Measurements from ENCODE around the gene FOXP1. TPM values are rescaled to one million over a fixed set of nuclear protein-coding genes. Genes with fewer than 3 reads are reported as not detected.

Gene FOXP1
- total RNA-seq, 2 experiments from 2014 or later = 178 TPM

- no peak for ATAC-seq (ENCODE audit: low read depth)
These were observed 15.3 kb downstream of the FOXP1 start for GRCh38 chr3:71568207-71568606.

GRCh38 chr3:71566776-71567175, 16.8 kb downstream of the FOXP1 start:
- ATAC-seq (ENCODE audit: low read depth) (no peak), DNase-seq (no peak)
- Mint-ChIP-seq H3K27me3 (no peaks in the 10 kb centered on the region), H3K27ac (no peak overlapping the region), H3K9me3 (no peaks in the 10 kb centered on the region), H3K4me3 (no peak overlapping the region), H3K36me3 (peaks cover 44% of the 10 kb centered on the region), H3K4me1 (peaks cover 20% of the 10 kb centered on the region)
- POLR2A ChIA-PET = no interaction called here

More at GRCh38 chr3:71568207-71568606, 15.3 kb downstream of the FOXP1 start:
- Mint-ChIP-seq H3K27ac (no peak overlapping the region), H3K4me1 (peaks cover 16% of the 10 kb centered on the region), H3K4me3 (no peak overlapping the region), H3K9me3 (no peaks in the 10 kb centered on the region), H3K27me3 (no peaks in the 10 kb centered on the region), H3K36me3 (peaks cover 37% of the 10 kb centered on the region)
- POLR2A ChIA-PET = interaction anchor here (0.7 kb wide), 1 partner anchor 140 kb away, joined by 3 read pairs; no protein-coding TSS in a partner anchor
- no peak for DNase-seq

DNA sequence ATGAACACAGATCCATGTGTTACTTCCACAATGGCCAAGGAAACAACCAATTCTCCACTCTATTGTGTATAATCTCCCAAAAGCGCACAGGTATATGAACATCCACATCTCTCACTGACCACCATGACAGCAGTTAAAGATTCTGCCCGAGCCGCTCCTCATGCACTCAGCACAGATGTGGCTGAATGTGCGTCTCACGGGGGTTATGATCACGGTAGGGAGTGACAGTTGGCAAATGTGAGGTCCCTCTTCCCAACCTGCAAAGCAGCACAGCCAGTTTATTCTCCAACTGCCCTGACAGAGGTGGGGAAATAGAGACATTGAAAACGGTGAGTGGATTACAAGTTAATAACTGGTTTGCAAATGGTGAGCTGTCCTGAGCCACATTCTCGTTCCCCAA, 17.6 kb downstream of the FOXP1 start:
- Mint-ChIP-seq H3K27me3 (no peaks in the 10 kb centered on the region), H3K4me3 (no peak overlapping the region), H3K36me3 (peaks cover 47% of the 10 kb centered on the region), H3K4me1 (peaks cover 23% of the 10 kb centered on the region), H3K27ac (no peak overlapping the region), H3K9me3 (no peaks in the 10 kb centered on the region)
- POLR2A ChIA-PET = no interaction called here
- no peak for DNase-seq
- no peak for ATAC-seq (ENCODE audit: low read depth)

GRCh38 chr3:71565316-71565715, 18.2 kb downstream of the FOXP1 start:
- Mint-ChIP-seq H3K9me3 (no peaks in the 10 kb centered on the region), H3K4me3 (no peak overlapping the region), H3K36me3 (peaks cover 49% of the 10 kb centered on the region), H3K27ac (no peak overlapping the region), H3K4me1 (peaks cover 23% of the 10 kb centered on the region), H3K27me3 (no peaks in the 10 kb centered on the region)
- no peak for ATAC-seq (ENCODE audit: low read depth)
- no peak for DNase-seq
- POLR2A ChIA-PET = no interaction called here

DNA sequence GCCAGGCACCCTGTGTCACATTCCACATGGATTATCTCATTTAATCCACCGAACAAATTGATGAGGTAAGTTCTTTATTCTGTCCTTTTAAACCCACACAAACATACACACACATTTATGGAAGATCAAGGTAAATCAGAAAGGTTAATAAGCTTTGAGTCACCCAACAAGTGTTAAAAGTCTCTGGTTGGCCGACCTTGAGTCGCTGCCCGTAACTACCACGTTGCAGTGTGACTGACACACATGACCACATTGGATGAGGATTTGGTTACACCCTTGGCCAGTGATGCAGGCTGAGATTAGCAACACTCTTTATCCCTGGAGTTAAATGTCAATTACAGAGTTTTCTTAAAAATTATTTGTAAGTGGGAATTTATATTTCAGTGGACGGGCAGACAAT, 19.2 kb downstream of the FOXP1 start:
- Mint-ChIP-seq H3K4me3 (no peak overlapping the region), H3K27ac (no peak overlapping the region), H3K27me3 (no peaks in the 10 kb centered on the region), H3K4me1 (peaks cover 23% of the 10 kb centered on the region), H3K36me3 (peaks cover 57% of the 10 kb centered on the region), H3K9me3 (peaks cover 2% of the 10 kb centered on the region)
- ATAC-seq (ENCODE audit: low read depth) (no peak), DNase-seq (no peak)
- POLR2A ChIA-PET = interaction anchor here (0.7 kb wide), 1 partner anchor 88 kb away, joined by 4 read pairs; no protein-coding TSS in a partner anchor

GRCh38 chr3:71563827-71564226, 19.7 kb downstream of the FOXP1 start:
- DNase-seq (no peak), ATAC-seq (ENCODE audit: low read depth) (no peak)
- peaks cover 2% of the 10 kb centered on the region for H3K9me3 Mint-ChIP-seq
- POLR2A ChIA-PET = interaction anchor here (0.7 kb wide), 1 partner anchor 88 kb away, joined by 4 read pairs; no protein-coding TSS in a partner anchor
- H3K27ac Mint-ChIP-seq = no peak overlapping the region
- peaks cover 23% of the 10 kb centered on the region for H3K4me1 Mint-ChIP-seq
- no peak overlapping the region for H3K4me3 Mint-ChIP-seq
- no peaks in the 10 kb centered on the region for H3K27me3 Mint-ChIP-seq
- peaks cover 55% of the 10 kb centered on the region for H3K36me3 Mint-ChIP-seq

DNA sequence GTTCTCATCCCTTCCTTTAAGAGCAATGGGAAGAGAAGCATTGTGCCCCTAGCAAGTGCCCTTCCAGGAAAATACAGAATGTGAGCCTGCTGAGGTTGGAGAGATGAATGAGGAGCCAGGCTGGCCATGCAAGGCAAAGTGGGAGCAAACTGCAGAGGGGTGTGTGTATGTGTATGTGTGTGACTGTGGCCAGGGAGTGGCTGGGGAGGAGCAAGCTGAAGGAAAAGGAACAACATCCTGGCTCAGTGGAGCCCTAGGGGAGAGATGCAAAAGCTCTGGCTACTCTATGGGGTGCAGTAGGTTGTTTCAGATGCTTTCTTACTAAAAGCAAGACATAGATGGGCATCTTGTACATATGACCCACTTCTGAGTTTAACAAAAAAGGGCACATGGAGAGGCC, 20.6 kb downstream of the FOXP1 start:
- DNase-seq = no peak
- no peak overlapping the region for H3K4me3 Mint-ChIP-seq
- POLR2A ChIA-PET = no interaction called here
- peaks cover 4% of the 10 kb centered on the region for H3K9me3 Mint-ChIP-seq
- no peaks in the 10 kb centered on the region for H3K27me3 Mint-ChIP-seq
- peaks cover 19% of the 10 kb centered on the region for H3K4me1 Mint-ChIP-seq
- peaks cover 55% of the 10 kb centered on the region for H3K36me3 Mint-ChIP-seq
- no peak for ATAC-seq (ENCODE audit: low read depth)
- H3K27ac Mint-ChIP-seq = no peak overlapping the region

GRCh38 chr3:71560665-71561064, 22.9 kb downstream of the FOXP1 start:
- DNase-seq (no peak), ATAC-seq (ENCODE audit: low read depth) (no peak)
- H3K27me3 Mint-ChIP-seq = no peaks in the 10 kb centered on the region
- no peak overlapping the region for H3K27ac Mint-ChIP-seq
- H3K36me3 Mint-ChIP-seq = peaks cover 40% of the 10 kb centered on the region
- H3K4me3 Mint-ChIP-seq = no peak overlapping the region
- peaks cover 16% of the 10 kb centered on the region for H3K4me1 Mint-ChIP-seq
- H3K9me3 Mint-ChIP-seq = peaks cover 4% of the 10 kb centered on the region
- POLR2A ChIA-PET = no interaction called here

GRCh38 chr3:71559578-71560162, 23.9 kb downstream of the FOXP1 start:
- no peak for DNase-seq
- no peaks in the 10 kb centered on the region for H3K27me3 Mint-ChIP-seq
- peaks cover 4% of the 10 kb centered on the region for H3K9me3 Mint-ChIP-seq
- ATAC-seq (ENCODE audit: low read depth) = no peak
- H3K36me3 Mint-ChIP-seq = peaks cover 31% of the 10 kb centered on the region
- no peak overlapping the region for H3K27ac Mint-ChIP-seq
- POLR2A ChIA-PET = no interaction called here
- no peak overlapping the region for H3K4me3 Mint-ChIP-seq
- H3K4me1 Mint-ChIP-seq = peaks cover 16% of the 10 kb centered on the region

GRCh38 chr3:71559021-71559420, 24.5 kb downstream of the FOXP1 start:
- Mint-ChIP-seq H3K9me3 (peaks cover 4% of the 10 kb centered on the region), H3K36me3 (peaks cover 26% of the 10 kb centered on the region), H3K27me3 (no peaks in the 10 kb centered on the region), H3K27ac (no peak overlapping the region), H3K4me3 (no peak overlapping the region), H3K4me1 (peaks cover 14% of the 10 kb centered on the region)
- DNase-seq (no peak), ATAC-seq (ENCODE audit: low read depth) (no peak)
- POLR2A ChIA-PET = no interaction called here

GRCh38 chr3:71554649-71555048, 28.9 kb downstream of the FOXP1 start:
- H3K4me3 Mint-ChIP-seq = no peak overlapping the region
- POLR2A ChIA-PET = no interaction called here
- no peaks in the 10 kb centered on the region for H3K27me3 Mint-ChIP-seq
- no peaks in the 10 kb centered on the region for H3K4me1 Mint-ChIP-seq
- H3K36me3 Mint-ChIP-seq = peaks cover 7% of the 10 kb centered on the region
- H3K9me3 Mint-ChIP-seq = peaks cover 2% of the 10 kb centered on the region
- DNase-seq (no peak), ATAC-seq (ENCODE audit: low read depth) (no peak)
- no peak overlapping the region for H3K27ac Mint-ChIP-seq

DNA sequence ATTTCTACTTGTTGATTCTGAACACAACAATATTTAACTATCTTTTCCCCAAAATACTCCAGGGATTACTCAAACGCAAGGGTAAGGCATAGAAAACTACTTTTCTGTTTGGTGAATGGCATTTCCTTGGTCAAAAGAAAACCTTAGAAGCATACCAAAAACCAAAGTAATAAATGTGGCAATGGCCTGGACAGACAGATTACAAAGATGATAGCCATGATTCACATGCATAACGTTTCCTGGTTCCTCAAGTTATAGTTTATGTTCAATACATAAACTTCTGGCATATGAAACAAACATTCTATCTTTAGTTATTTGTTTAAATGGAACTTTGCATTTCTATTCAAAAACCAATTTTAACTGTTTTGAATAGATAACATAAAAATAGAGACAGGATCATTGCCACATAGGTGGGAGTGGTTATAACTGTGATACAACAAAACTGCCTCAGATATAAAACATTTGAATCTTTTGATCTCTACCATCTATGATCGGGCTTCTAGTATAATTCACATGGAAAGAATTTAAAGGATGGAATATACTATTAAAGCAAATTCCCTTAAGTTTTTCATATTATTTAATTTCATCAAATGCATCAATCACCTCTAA, 32.1 kb downstream of the FOXP1 start:
- no peak overlapping the region for H3K4me3 Mint-ChIP-seq
- ATAC-seq (ENCODE audit: low read depth) (no peak), DNase-seq (no peak)
- no peaks in the 10 kb centered on the region for H3K27me3 Mint-ChIP-seq
- H3K36me3 Mint-ChIP-seq = peaks cover 4% of the 10 kb centered on the region
- POLR2A ChIA-PET = no interaction called here
- H3K9me3 Mint-ChIP-seq = no peaks in the 10 kb centered on the region
- no peak overlapping the region for H3K27ac Mint-ChIP-seq
- no peaks in the 10 kb centered on the region for H3K4me1 Mint-ChIP-seq

GRCh38 chr3:71549951-71550350, 33.6 kb downstream of the FOXP1 start:
- H3K36me3 Mint-ChIP-seq = peaks cover 4% of the 10 kb centered on the region
- ATAC-seq (ENCODE audit: low read depth) (no peak), DNase-seq (no peak)
- H3K27ac Mint-ChIP-seq = no peak overlapping the region
- no peaks in the 10 kb centered on the region for H3K9me3 Mint-ChIP-seq
- H3K4me1 Mint-ChIP-seq = no peaks in the 10 kb centered on the region
- H3K4me3 Mint-ChIP-seq = no peak overlapping the region
- POLR2A ChIA-PET = no interaction called here
- H3K27me3 Mint-ChIP-seq = no peaks in the 10 kb centered on the region

- DNase-seq = no peak
- H3K4me1 Mint-ChIP-seq = no peaks in the 10 kb centered on the region
These were observed 34.7 kb downstream of the FOXP1 start for GRCh38 chr3:71548705-71549384.

More at GRCh38 chr3:71548705-71549384, 34.7 kb downstream of the FOXP1 start:
- Mint-ChIP-seq H3K27ac (no peak overlapping the region), H3K9me3 (no peaks in the 10 kb centered on the region), H3K27me3 (no peaks in the 10 kb centered on the region), H3K36me3 (peaks cover 4% of the 10 kb centered on the region), H3K4me3 (no peak overlapping the region)
- POLR2A ChIA-PET = no interaction called here
- ATAC-seq (ENCODE audit: low read depth) = no peak
